Fibroblast of lung (primary cell): ENCODE results near the gene FSHB.

Experiments
- EZH2 ChIP-seq: IDR thresholded peaks from 2 replicates; pipeline ENCODE4 v1.5.1; 2012; ENCODE audit warnings: low read length, control low read depth, mild to moderate bottlenecking; ENCODE audit errors: missing control alignments
- TF ChIP-seq, protein P1 (sequence below), 2 donors: IDR thresholded peaks in 1 of 2; conservative IDR thresholded peaks in 1 of 2; 1 replicate in 1 of 2; 2 replicates in 1 of 2; pipeline ENCODE4 v1.5.1; 2011 to 2012; ENCODE audit warnings: low read length in 2 of 2, control low read depth in 1 of 2, inconsistent platforms in 1 of 2, low read depth in 1 of 2, mild to moderate bottlenecking in 1 of 2

DNA sequence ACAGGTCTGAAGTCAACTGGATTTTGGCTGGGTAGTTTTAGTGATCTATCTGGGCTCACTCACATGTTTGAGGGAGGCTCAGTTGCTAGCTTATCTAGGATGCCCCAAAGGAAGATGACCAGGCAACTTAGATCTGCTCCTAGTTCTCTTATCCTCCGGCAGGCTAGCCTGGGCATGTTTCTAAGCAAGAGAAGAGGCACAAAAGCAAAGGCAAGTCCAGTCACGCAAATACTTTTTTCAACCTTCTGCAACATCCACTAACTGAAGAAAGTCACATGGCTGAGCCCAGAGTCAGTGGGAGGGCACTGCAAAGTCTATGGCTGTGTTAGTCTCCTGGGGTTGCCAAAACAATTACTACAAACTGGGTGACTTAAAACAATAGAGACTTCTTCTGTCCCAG, 32.9 kb upstream of the FSHB start:
- TF ChIP-seq EZH2, result no peak
- TF ChIP-seq, protein P1, sequence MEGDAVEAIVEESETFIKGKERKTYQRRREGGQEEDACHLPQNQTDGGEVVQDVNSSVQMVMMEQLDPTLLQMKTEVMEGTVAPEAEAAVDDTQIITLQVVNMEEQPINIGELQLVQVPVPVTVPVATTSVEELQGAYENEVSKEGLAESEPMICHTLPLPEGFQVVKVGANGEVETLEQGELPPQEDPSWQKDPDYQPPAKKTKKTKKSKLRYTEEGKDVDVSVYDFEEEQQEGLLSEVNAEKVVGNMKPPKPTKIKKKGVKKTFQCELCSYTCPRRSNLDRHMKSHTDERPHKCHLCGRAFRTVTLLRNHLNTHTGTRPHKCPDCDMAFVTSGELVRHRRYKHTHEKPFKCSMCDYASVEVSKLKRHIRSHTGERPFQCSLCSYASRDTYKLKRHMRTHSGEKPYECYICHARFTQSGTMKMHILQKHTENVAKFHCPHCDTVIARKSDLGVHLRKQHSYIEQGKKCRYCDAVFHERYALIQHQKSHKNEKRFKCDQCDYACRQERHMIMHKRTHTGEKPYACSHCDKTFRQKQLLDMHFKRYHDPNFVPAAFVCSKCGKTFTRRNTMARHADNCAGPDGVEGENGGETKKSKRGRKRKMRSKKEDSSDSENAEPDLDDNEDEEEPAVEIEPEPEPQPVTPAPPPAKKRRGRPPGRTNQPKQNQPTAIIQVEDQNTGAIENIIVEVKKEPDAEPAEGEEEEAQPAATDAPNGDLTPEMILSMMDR (conservative IDR thresholded peaks at IDR 0.05 in 1 of 2, IDR thresholded peaks at IDR 0.05 in 1 of 2; ENCODE audit: low read depth in 1 of 2, low read length in 2 of 2), result no peak
